Measurements from ENCODE around the gene OR52N4.
"Not testable (repeated sequence)": the region's sequence is repeated elsewhere in the genome, so short reads cannot be mapped to it uniquely, and the experiment has no call there.

OR52N4 gene

GRCh38 chr11:5713695-5714094, 40.3 kb upstream of the OR52N4 start:
- Histone ChIP-seq H3K79me2 (ENCODE audit: insufficient read depth, low read length) (no peaks in the 10 kb centered on the region), H3K27ac (ENCODE audit: low read length) (no peak overlapping the region), H3K4me2 (ENCODE audit: insufficient read depth, low read length) (no peak overlapping the region), H3K9me3 (ENCODE audit: insufficient read depth, low read length, severe bottlenecking) (no peaks in the 10 kb centered on the region), H3K9ac (ENCODE audit: low read depth, low read length) (no peak overlapping the region), H3K4me3 (ENCODE audit: low read depth in 1 of 2, low read length in 2 of 2) (no peak overlapping the region), H3K4me1 (ENCODE audit: insufficient read depth, low read length) (no peaks in the 10 kb centered on the region), H3K27me3 (ENCODE audit: insufficient read depth, low read length, poor library complexity) (no peaks in the 10 kb centered on the region), H4K20me1 (ENCODE audit: insufficient read depth, low read length) (no peaks in the 10 kb centered on the region), H3K36me3 (ENCODE audit: insufficient read depth, low read length) (peaks cover 9% of the 10 kb centered on the region; the same call in 1 of the 2 replicates), H2AFZ (ENCODE audit: low read depth, low read length) (no peak overlapping the region)
- TF ChIP-seq EZH2 (IDR thresholded peaks at IDR 0.05; ENCODE audit: borderline replicate concordance, low read depth, low read length, severe bottlenecking), result no peak
- TF ChIP-seq CTCF (IDR thresholded peaks at IDR 0.05; ENCODE audit: borderline replicate concordance, extremely low read depth, low read length, poor library complexity, severe bottlenecking), result no peak
- ATAC-seq (ENCODE audit: insufficient read depth, low read depth) (peak; percentile 42; the same call in 1 of the 3 replicates), DNase-seq (no peak)

GRCh38 chr11:5716518-5716917, 37.5 kb upstream of the OR52N4 start:
- H3K36me3 ChIP-seq (ENCODE audit: insufficient read depth, low read length); H3K4me2 ChIP-seq (ENCODE audit: insufficient read depth, low read length); H3K27me3 ChIP-seq (ENCODE audit: insufficient read depth, low read length, poor library complexity); H3K4me1 ChIP-seq (ENCODE audit: insufficient read depth, low read length); H3K9ac ChIP-seq (ENCODE audit: low read depth, low read length); DNase-seq; H3K4me3 ChIP-seq (ENCODE audit: low read depth in 1 of 2, low read length in 2 of 2); H3K27ac ChIP-seq (ENCODE audit: low read length); H2AFZ ChIP-seq (ENCODE audit: low read depth, low read length); H4K20me1 ChIP-seq (ENCODE audit: insufficient read depth, low read length); ATAC-seq (ENCODE audit: insufficient read depth, low read depth); H3K9me3 ChIP-seq (ENCODE audit: insufficient read depth, low read length, severe bottlenecking); H3K79me2 ChIP-seq (ENCODE audit: insufficient read depth, low read length): not testable (repeated sequence)

GRCh38 chr11:5719703-5720495, 34.1 kb upstream of the OR52N4 start:
- H2AFZ ChIP-seq (ENCODE audit: low read depth, low read length), result no peak overlapping the region
- peak; percentile 10 for DNase-seq
- H3K27me3 ChIP-seq (ENCODE audit: insufficient read depth, low read length, poor library complexity), result no peaks in the 10 kb centered on the region
- H3K36me3 ChIP-seq (ENCODE audit: insufficient read depth, low read length), result no peaks in the 10 kb centered on the region
- H3K79me2 ChIP-seq (ENCODE audit: insufficient read depth, low read length), result no peaks in the 10 kb centered on the region
- peak; percentile 68 for ATAC-seq (ENCODE audit: insufficient read depth, low read depth)
- no peak overlapping the region; the same call in 1 of the 2 replicates for H3K4me2 ChIP-seq (ENCODE audit: insufficient read depth, low read length)
- no peak overlapping the region for H3K27ac ChIP-seq (ENCODE audit: low read length)
- H4K20me1 ChIP-seq (ENCODE audit: insufficient read depth, low read length), result no peaks in the 10 kb centered on the region
- no peak overlapping the region for H3K4me3 ChIP-seq (ENCODE audit: low read depth in 1 of 2, low read length in 2 of 2)
- H3K9ac ChIP-seq (ENCODE audit: low read depth, low read length), result no peak overlapping the region
- no peaks in the 10 kb centered on the region for H3K9me3 ChIP-seq (ENCODE audit: insufficient read depth, low read length, severe bottlenecking)
- no peaks in the 10 kb centered on the region for H3K4me1 ChIP-seq (ENCODE audit: insufficient read depth, low read length)
- TF ChIP-seq EZH2 (IDR thresholded peaks at IDR 0.05; ENCODE audit: borderline replicate concordance, low read depth, low read length, severe bottlenecking) (no peak), CTCF (IDR thresholded peaks at IDR 0.05; ENCODE audit: borderline replicate concordance, extremely low read depth, low read length, poor library complexity, severe bottlenecking) (no peak)

- Histone ChIP-seq H3K9me3 (ENCODE audit: insufficient read depth, low read length, severe bottlenecking) (no peaks in the 10 kb centered on the region), H3K27ac (ENCODE audit: low read length) (no peak overlapping the region), H3K36me3 (ENCODE audit: insufficient read depth, low read length) (no peaks in the 10 kb centered on the region), H3K4me3 (ENCODE audit: low read depth in 1 of 2, low read length in 2 of 2) (no peak overlapping the region), H3K79me2 (ENCODE audit: insufficient read depth, low read length) (no peaks in the 10 kb centered on the region), H2AFZ (ENCODE audit: low read depth, low read length) (no peak overlapping the region), H4K20me1 (ENCODE audit: insufficient read depth, low read length) (no peaks in the 10 kb centered on the region), H3K9ac (ENCODE audit: low read depth, low read length) (no peak overlapping the region), H3K27me3 (ENCODE audit: insufficient read depth, low read length, poor library complexity) (no peaks in the 10 kb centered on the region), H3K4me1 (ENCODE audit: insufficient read depth, low read length) (no peaks in the 10 kb centered on the region), H3K4me2 (ENCODE audit: insufficient read depth, low read length) (no peak overlapping the region)
- ATAC-seq (ENCODE audit: insufficient read depth, low read depth) (no peak), DNase-seq (no peak)
- no peak for TF ChIP-seq CTCF (IDR thresholded peaks at IDR 0.05; ENCODE audit: borderline replicate concordance, extremely low read depth, low read length, poor library complexity, severe bottlenecking)
- TF ChIP-seq EZH2 (IDR thresholded peaks at IDR 0.05; ENCODE audit: borderline replicate concordance, low read depth, low read length, severe bottlenecking), result no peak
Observed at GRCh38 chr11:5722622-5723021, 31.4 kb upstream of the OR52N4 start.
